ENCODE data around the gene EGFL7.

DNA sequence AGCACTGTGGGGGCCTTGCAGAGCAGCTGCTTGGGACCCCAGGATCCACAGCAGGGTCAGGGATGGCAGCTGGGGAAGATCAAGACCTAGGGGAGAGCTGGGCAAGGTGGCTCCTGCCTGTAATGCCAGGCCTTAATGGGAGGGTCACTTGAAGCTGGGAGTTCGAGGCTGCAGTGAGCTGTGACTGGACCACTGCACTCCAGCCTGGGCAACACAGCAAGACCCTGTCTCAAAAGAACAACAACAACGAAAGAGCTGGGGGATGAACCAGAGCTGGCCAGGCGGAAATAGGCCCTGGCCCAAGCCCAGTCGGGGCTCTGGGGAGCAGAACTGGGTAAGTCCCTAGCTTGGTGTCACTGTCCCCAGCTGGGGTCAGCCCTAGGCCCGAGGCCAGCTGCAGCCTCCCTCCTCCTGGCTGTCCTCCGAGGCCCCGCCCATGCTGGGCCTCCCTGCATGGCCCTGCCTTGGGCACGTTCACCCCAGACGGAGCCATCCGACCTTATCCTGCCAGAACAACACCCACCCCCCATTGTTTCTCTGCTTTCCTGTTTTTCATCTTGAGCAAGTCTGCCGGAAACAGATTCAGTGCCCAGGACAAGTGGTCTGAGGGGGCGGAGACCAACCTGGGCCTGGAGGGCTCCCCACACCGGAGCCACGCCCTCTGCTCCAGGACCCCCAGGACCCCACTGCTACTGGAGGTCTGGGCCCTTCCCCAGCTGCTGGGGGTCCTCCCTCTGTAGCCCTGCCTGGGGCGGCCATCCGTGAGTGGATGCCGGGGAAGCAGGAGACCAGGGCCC, 51.6 kb downstream of the EGFL7 start:
- TF ChIP-seq ATF2 (IDR thresholded peaks at IDR 0.05; ENCODE audit: low read length): no peak
- TF ChIP-seq CHD1 (IDR thresholded peaks at IDR 0.05; ENCODE audit: low read depth, low read length): no peak
- no peak for TF ChIP-seq CTCF (IDR thresholded peaks at IDR 0.05 in 2 of 3, conservative IDR thresholded peaks at IDR 0.05 in 1 of 3; ENCODE audit: control insufficient read depth in 2 of 3, extremely low read depth in 1 of 3, insufficient read depth in 1 of 3, low read depth in 3 of 3, low read length in 3 of 3)
- no peak for TF ChIP-seq SRF (IDR thresholded peaks at IDR 0.05; ENCODE audit: low read depth in 2 of 2, low read length in 2 of 2)
- no peak for TF ChIP-seq NR2C2 (IDR thresholded peaks at IDR 0.05; ENCODE audit: borderline replicate concordance, control insufficient read depth, insufficient read length, low read depth)
- no peak for TF ChIP-seq ESRRA (IDR thresholded peaks at IDR 0.05; ENCODE audit: low read length)
- no peak for TF ChIP-seq FOXM1 (IDR thresholded peaks at IDR 0.05; ENCODE audit: low read depth, low read length)
- TF ChIP-seq, protein P1, sequence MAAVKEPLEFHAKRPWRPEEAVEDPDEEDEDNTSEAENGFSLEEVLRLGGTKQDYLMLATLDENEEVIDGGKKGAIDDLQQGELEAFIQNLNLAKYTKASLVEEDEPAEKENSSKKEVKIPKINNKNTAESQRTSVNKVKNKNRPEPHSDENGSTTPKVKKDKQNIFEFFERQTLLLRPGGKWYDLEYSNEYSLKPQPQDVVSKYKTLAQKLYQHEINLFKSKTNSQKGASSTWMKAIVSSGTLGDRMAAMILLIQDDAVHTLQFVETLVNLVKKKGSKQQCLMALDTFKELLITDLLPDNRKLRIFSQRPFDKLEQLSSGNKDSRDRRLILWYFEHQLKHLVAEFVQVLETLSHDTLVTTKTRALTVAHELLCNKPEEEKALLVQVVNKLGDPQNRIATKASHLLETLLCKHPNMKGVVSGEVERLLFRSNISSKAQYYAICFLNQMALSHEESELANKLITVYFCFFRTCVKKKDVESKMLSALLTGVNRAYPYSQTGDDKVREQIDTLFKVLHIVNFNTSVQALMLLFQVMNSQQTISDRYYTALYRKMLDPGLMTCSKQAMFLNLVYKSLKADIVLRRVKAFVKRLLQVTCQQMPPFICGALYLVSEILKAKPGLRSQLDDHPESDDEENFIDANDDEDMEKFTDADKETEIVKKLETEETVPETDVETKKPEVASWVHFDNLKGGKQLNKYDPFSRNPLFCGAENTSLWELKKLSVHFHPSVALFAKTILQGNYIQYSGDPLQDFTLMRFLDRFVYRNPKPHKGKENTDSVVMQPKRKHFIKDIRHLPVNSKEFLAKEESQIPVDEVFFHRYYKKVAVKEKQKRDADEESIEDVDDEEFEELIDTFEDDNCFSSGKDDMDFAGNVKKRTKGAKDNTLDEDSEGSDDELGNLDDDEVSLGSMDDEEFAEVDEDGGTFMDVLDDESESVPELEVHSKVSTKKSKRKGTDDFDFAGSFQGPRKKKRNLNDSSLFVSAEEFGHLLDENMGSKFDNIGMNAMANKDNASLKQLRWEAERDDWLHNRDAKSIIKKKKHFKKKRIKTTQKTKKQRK (IDR thresholded peaks at IDR 0.05; ENCODE audit: low read depth, low read length): no peak
- no peak for TF ChIP-seq POLR2A (IDR thresholded peaks at IDR 0.05; ENCODE audit: low read depth, low read length)
- no peak for TF ChIP-seq NRF1 (conservative IDR thresholded peaks at IDR 0.05; ENCODE audit: low read depth, low read length)

Data from GM12878 (cell line).